GM12878 (cell line): Measurements from ENCODE around the gene EXOC4. TPM values are rescaled to one million over a fixed set of nuclear protein-coding genes. Genes with fewer than 3 reads are reported as not detected.
A peak's percentile ranks its signal among the peaks of the same experiment; 100 is the strongest.

Experiments
- ATF7 ChIP-seq: fragments of 450-650 bp; IDR thresholded peaks from 2 replicates; pipeline ENCODE4 v1.6.1; 2016; ENCODE audit warnings: low read depth, mild to moderate bottlenecking
- FOXK2 ChIP-seq: fragments of 450-650 bp; IDR thresholded peaks from 2 replicates; pipeline ENCODE4 v1.6.1; 2017; ENCODE audit warnings: mild to moderate bottlenecking, moderate library complexity
- HDGF ChIP-seq: fragments of 450-650 bp; IDR thresholded peaks from 2 replicates; pipeline ENCODE4 v1.6.1; 2016; ENCODE audit warnings: antibody characterized with exemption
- IKZF1 ChIP-seq: fragments of 450-650 bp; conservative IDR thresholded peaks from 2 replicates; pipeline ENCODE4 v1.6.1; 2017; ENCODE audit warnings: antibody characterized with exemption, mild to moderate bottlenecking
- KLF5 ChIP-seq: fragments of 450-650 bp; IDR thresholded peaks from 2 replicates; pipeline ENCODE4 v1.6.1; 2014; ENCODE audit warnings: mild to moderate bottlenecking; ENCODE audit not compliant: partially characterized antibody
- LARP7 ChIP-seq: fragments of 450-650 bp; IDR thresholded peaks from 2 replicates; pipeline ENCODE4 v1.6.1; 2017; ENCODE audit warnings: mild to moderate bottlenecking
- MTA2 ChIP-seq: fragments of 450-650 bp; IDR thresholded peaks from 2 replicates; pipeline ENCODE4 v1.6.1; 2016; ENCODE audit warnings: low read depth, mild to moderate bottlenecking, moderate library complexity
- POLR2AphosphoS5 ChIP-seq: IDR thresholded peaks from 2 replicates; pipeline ENCODE4 v1.6.1; 2011; ENCODE audit warnings: mild to moderate bottlenecking, low read length, inconsistent platforms
- RB1 ChIP-seq: fragments of 450-650 bp; formaldehyde crosslinking; IDR thresholded peaks from 2 replicates; pipeline ENCODE4 v1.6.1; 2017; ENCODE audit warnings: mild to moderate bottlenecking, borderline replicate concordance
- SIX5 ChIP-seq: IDR thresholded peaks from 2 replicates; pipeline ENCODE4 v1.6.1; 2011; ENCODE audit warnings: mild to moderate bottlenecking, low read depth, low read length, moderate library complexity; ENCODE audit not compliant: severe bottlenecking
- ZNF622 ChIP-seq: fragments of 450-650 bp; IDR thresholded peaks from 2 replicates; pipeline ENCODE4 v1.6.1; 2017; ENCODE audit warnings: mild to moderate bottlenecking, inconsistent platforms
- polyA plus RNA-seq, 11 experiments: library from polyadenylated mRNA; depleted of rRNA in 4 of 11; unstranded in 6 of 11; stranded (reverse) in 5 of 11; fragments of >200 nt; fragmentation: Nextera tagmentation in 4 of 11; fragmentation: Illumina TruSeq in 1 of 11; extraction: Ambion mirVana in 4 of 11; extraction: Trizol in 1 of 11; gene quantifications; 1 replicate in 1 of 11; 2 replicates in 10 of 11; pipeline versions ENCODE4 v1.2.1 to v1.2.3, GENCODE V29; 2011 to 2016; ENCODE audit warnings: inconsistent platforms in 2 of 11, missing spikeins in 2 of 11, low read depth in 1 of 11
- total RNA-seq, 4 experiments: library from RNA; depleted of rRNA in 3 of 4; stranded (reverse); fragments of >200 nt in 3 of 4; fragmentation: Illumina TruSeq in 1 of 4; extraction: Trizol in 1 of 4; gene quantifications; 2 replicates each; pipeline versions ENCODE4 v1.2.1 to v1.2.3, GENCODE V29; 2013 to 2021
- TF ChIP-seq, protein P1 (sequence below): fragments of 450-650 bp; IDR thresholded peaks from 2 replicates; pipeline ENCODE4 v1.6.1; 2017; ENCODE audit warnings: mild to moderate bottlenecking, moderate library complexity
- TF ChIP-seq, protein P2 (sequence below): IDR thresholded peaks from 2 replicates; pipeline ENCODE4 v1.6.1; 2011; ENCODE audit warnings: low read depth, low read length, improper control_type of control experiment, borderline replicate concordance
- TF ChIP-seq, protein P3 (sequence below): IDR thresholded peaks from 2 replicates; pipeline ENCODE4 v1.6.1; 2011; ENCODE audit warnings: borderline replicate concordance, low read depth, mild to moderate bottlenecking, moderate library complexity, low read length; ENCODE audit not compliant: insufficient read depth, poor library complexity, severe bottlenecking
- TF ChIP-seq, protein P4 (sequence below): fragments of 450-650 bp; IDR thresholded peaks from 2 replicates; pipeline ENCODE4 v1.6.1; 2017; ENCODE audit warnings: low read depth, mild to moderate bottlenecking, moderate library complexity

Gene EXOC4
- total and polyA plus RNA-seq, 10 of the 15 experiments (the other 5 are each of a cell fraction or from before 2014, with no cell fraction given) = 13.2 to 44.5 (median 29.6) TPM

DNA sequence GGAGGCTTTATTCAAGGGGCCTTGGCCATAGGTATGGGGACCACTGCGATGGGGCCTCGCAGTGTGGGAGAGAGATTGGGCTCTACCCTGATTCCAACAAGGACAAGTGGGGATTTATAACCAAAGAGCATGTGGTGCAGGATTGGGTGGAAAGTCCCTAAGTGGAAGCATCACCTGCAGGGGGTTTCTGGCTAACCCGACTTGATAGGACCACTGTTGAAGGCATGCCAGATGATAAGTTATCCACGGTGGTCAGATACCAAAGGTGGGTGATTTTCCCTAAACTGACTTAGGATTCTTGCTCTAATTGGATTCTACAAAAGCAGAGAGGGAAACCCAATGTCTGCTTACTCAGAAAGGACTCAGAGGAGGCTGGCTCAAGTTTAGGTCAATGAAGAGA, 444.7 kb downstream of the EXOC4 start (continued):
- TF ChIP-seq, protein P1, sequence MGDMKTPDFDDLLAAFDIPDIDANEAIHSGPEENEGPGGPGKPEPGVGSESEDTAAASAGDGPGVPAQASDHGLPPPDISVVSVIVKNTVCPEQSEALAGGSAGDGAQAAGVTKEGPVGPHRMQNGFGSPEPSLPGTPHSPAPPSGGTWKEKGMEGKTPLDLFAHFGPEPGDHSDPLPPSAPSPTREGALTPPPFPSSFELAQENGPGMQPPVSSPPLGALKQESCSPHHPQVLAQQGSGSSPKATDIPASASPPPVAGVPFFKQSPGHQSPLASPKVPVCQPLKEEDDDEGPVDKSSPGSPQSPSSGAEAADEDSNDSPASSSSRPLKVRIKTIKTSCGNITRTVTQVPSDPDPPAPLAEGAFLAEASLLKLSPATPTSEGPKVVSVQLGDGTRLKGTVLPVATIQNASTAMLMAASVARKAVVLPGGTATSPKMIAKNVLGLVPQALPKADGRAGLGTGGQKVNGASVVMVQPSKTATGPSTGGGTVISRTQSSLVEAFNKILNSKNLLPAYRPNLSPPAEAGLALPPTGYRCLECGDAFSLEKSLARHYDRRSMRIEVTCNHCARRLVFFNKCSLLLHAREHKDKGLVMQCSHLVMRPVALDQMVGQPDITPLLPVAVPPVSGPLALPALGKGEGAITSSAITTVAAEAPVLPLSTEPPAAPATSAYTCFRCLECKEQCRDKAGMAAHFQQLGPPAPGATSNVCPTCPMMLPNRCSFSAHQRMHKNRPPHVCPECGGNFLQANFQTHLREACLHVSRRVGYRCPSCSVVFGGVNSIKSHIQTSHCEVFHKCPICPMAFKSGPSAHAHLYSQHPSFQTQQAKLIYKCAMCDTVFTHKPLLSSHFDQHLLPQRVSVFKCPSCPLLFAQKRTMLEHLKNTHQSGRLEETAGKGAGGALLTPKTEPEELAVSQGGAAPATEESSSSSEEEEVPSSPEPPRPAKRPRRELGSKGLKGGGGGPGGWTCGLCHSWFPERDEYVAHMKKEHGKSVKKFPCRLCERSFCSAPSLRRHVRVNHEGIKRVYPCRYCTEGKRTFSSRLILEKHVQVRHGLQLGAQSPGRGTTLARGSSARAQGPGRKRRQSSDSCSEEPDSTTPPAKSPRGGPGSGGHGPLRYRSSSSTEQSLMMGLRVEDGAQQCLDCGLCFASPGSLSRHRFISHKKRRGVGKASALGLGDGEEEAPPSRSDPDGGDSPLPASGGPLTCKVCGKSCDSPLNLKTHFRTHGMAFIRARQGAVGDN = 0 out of 2 replicates have a peak, but pooled peaks have one; percentile 24
- TF ChIP-seq RB1 (no peak), MTA2 (no peak), POLR2AphosphoS5 (no peak), LARP7 (no peak), ATF7 (no peak), ZNF622 (no peak), FOXK2 (no peak), HDGF (no peak), SIX5 (no peak), KLF5 (no peak), IKZF1 (peak; percentile 60)
- TF ChIP-seq, protein P2, sequence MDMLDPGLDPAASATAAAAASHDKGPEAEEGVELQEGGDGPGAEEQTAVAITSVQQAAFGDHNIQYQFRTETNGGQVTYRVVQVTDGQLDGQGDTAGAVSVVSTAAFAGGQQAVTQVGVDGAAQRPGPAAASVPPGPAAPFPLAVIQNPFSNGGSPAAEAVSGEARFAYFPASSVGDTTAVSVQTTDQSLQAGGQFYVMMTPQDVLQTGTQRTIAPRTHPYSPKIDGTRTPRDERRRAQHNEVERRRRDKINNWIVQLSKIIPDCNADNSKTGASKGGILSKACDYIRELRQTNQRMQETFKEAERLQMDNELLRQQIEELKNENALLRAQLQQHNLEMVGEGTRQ = no peak
- TF ChIP-seq, protein P3, sequence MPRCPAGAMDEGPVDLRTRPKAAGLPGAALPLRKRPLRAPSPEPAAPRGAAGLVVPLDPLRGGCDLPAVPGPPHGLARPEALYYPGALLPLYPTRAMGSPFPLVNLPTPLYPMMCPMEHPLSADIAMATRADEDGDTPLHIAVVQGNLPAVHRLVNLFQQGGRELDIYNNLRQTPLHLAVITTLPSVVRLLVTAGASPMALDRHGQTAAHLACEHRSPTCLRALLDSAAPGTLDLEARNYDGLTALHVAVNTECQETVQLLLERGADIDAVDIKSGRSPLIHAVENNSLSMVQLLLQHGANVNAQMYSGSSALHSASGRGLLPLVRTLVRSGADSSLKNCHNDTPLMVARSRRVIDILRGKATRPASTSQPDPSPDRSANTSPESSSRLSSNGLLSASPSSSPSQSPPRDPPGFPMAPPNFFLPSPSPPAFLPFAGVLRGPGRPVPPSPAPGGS = no peak
- TF ChIP-seq, protein P4, sequence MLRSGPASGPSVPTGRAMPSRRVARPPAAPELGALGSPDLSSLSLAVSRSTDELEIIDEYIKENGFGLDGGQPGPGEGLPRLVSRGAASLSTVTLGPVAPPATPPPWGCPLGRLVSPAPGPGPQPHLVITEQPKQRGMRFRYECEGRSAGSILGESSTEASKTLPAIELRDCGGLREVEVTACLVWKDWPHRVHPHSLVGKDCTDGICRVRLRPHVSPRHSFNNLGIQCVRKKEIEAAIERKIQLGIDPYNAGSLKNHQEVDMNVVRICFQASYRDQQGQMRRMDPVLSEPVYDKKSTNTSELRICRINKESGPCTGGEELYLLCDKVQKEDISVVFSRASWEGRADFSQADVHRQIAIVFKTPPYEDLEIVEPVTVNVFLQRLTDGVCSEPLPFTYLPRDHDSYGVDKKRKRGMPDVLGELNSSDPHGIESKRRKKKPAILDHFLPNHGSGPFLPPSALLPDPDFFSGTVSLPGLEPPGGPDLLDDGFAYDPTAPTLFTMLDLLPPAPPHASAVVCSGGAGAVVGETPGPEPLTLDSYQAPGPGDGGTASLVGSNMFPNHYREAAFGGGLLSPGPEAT = peak; percentile 64
